WTC11 (cell line): ENCODE data around the gene DDOST. TPM values are rescaled to one million over a fixed set of nuclear protein-coding genes. Genes with fewer than 3 reads are reported as not detected.

ENCODE experiments used
- ATAC-seq: fragments of 200-7000 bp; cut with Tn5 transposase; 2 replicates; pipeline ENCODE4 v1.10.0; 2021; ENCODE audit warnings: mild to moderate bottlenecking, moderate library complexity
- CTCF ChIA-PET: fragments of 300-600 bp; sonication (Branson Sonifier 250); formaldehyde crosslinking; loops from one replicate; lab custom pipeline; 2021; ENCODE audit warnings: antibody characterized with exemption; lab: Charles Lee
- POLR2A ChIA-PET: fragments of 350-600 bp; sonication (Branson Sonifier 250); formaldehyde crosslinking; loops from one replicate; lab custom pipeline; 2021; ENCODE audit warnings: antibody characterized with exemption; lab: Charles Lee
- DNase-seq: peaks from one replicate; pipeline ENCODE4 v3.0.0; 2021; ENCODE audit warnings: low spot score
- H3K27ac Mint-ChIP-seq: 2 replicates; pipeline ENCODE4 v1.8.0; 2021; ENCODE audit warnings: mixed read lengths
- H3K27me3 Mint-ChIP-seq: 2 replicates; pipeline ENCODE4 v1.8.0; 2021; ENCODE audit warnings: low read depth, mild to moderate bottlenecking, moderate library complexity, mixed read lengths
- H3K36me3 Mint-ChIP-seq: 2 replicates; pipeline ENCODE4 v1.8.0; 2021; ENCODE audit warnings: mixed read lengths
- H3K4me1 Mint-ChIP-seq: 2 replicates; pipeline ENCODE4 v1.8.0; 2022; ENCODE audit warnings: mixed read lengths
- H3K4me3 Mint-ChIP-seq: 2 replicates; pipeline ENCODE4 v1.8.0; 2021; ENCODE audit warnings: mild to moderate bottlenecking, moderate library complexity, mixed read lengths
- H3K9me3 Mint-ChIP-seq: 2 replicates; pipeline ENCODE4 v1.8.0; 2021; ENCODE audit warnings: mixed read lengths
- EMX1 ChIP-seq: fragments of 250-450 bp; sonication (Bioruptor Pico); IDR thresholded peaks from 2 replicates; pipeline ENCODE4 v1.8.0; 2021; ENCODE audit warnings: mild to moderate bottlenecking
- ESRRA ChIP-seq: sonication (generic); formaldehyde crosslinking; IDR thresholded peaks from 2 replicates; pipeline ENCODE4 v1.8.1; 2022; ENCODE audit warnings: mild to moderate bottlenecking, missing genetic modification reagents, borderline replicate concordance
- GABPB1 ChIP-seq: sonication (generic); formaldehyde crosslinking; IDR thresholded peaks from 2 replicates; pipeline ENCODE4 v1.8.1; 2023; ENCODE audit warnings: mild to moderate bottlenecking, missing genetic modification reagents
- IRF2 ChIP-seq: sonication (generic); formaldehyde crosslinking; IDR thresholded peaks from 2 replicates; pipeline ENCODE4 v1.8.0; 2022; ENCODE audit warnings: low read depth, missing genetic modification reagents, borderline replicate concordance
- JUN ChIP-seq: sonication (generic); formaldehyde crosslinking; IDR thresholded peaks from 2 replicates; pipeline ENCODE4 v1.8.0; 2023; ENCODE audit warnings: mild to moderate bottlenecking, missing genetic modification reagents
- NR1H2 ChIP-seq: sonication (generic); formaldehyde crosslinking; IDR thresholded peaks from 2 replicates; pipeline ENCODE4 v1.9.0; 2021; ENCODE audit warnings: mild to moderate bottlenecking, moderate library complexity, missing genetic modification reagents
- NR2C2 ChIP-seq: sonication (generic); formaldehyde crosslinking; IDR thresholded peaks from 2 replicates; pipeline ENCODE4 v1.8.0; 2022; ENCODE audit warnings: mild to moderate bottlenecking, missing genetic modification reagents
- OVOL2 ChIP-seq: fragments of 250-450 bp; sonication (Bioruptor Pico); IDR thresholded peaks from 2 replicates; pipeline ENCODE4 v1.9.0; 2021; ENCODE audit warnings: mild to moderate bottlenecking, borderline replicate concordance
- SMAD4 ChIP-seq: sonication (generic); formaldehyde crosslinking; IDR thresholded peaks from 2 replicates; pipeline ENCODE4 v1.8.0; 2022; ENCODE audit warnings: mild to moderate bottlenecking, missing genetic modification reagents
- TP53 ChIP-seq: sonication (generic); formaldehyde crosslinking; IDR thresholded peaks from 2 replicates; pipeline ENCODE4 v1.8.1; 2023; ENCODE audit warnings: mild to moderate bottlenecking, missing genetic modification reagents
- ZBTB21 ChIP-seq: sonication (generic); formaldehyde crosslinking; IDR thresholded peaks from 2 replicates; pipeline ENCODE4 v1.8.1; 2023; ENCODE audit warnings: mild to moderate bottlenecking, missing genetic modification reagents, borderline replicate concordance
- ZNF121 ChIP-seq: sonication (generic); formaldehyde crosslinking; IDR thresholded peaks from 2 replicates; pipeline ENCODE4 v1.8.0; 2023; ENCODE audit warnings: missing genetic modification reagents
- ZNF219 ChIP-seq: sonication (generic); formaldehyde crosslinking; IDR thresholded peaks from 2 replicates; pipeline ENCODE4 v1.8.0; 2023; ENCODE audit warnings: missing genetic modification reagents, mild to moderate bottlenecking, borderline replicate concordance
- ZNF396 ChIP-seq: fragments of 250-450 bp; sonication (Bioruptor Pico); IDR thresholded peaks from 2 replicates; pipeline ENCODE4 v1.8.0; 2021; ENCODE audit warnings: mild to moderate bottlenecking, moderate library complexity, borderline replicate concordance
- ZNF416 ChIP-seq: fragments of 250-450 bp; sonication (Bioruptor Pico); IDR thresholded peaks from 2 replicates; pipeline ENCODE4 v1.9.0; 2021; ENCODE audit warnings: mild to moderate bottlenecking, inconsistent platforms
- total RNA-seq: library from RNA; stranded (reverse); gene quantifications from 3 replicates; pipeline ENCODE4 v1.2.3, GENCODE V29; 2021
- TF ChIP-seq, protein P1 (sequence below): fragments of 250-450 bp; sonication (Bioruptor Pico); IDR thresholded peaks from 2 replicates; pipeline ENCODE4 v1.9.0; 2021; ENCODE audit warnings: mild to moderate bottlenecking
- TF ChIP-seq, protein P2 (sequence below): sonication (generic); formaldehyde crosslinking; conservative IDR thresholded peaks from 2 replicates; pipeline ENCODE4 v1.8.1; 2022; ENCODE audit warnings: mild to moderate bottlenecking, missing genetic modification reagents
- TF ChIP-seq, protein P3 (sequence below): sonication (generic); formaldehyde crosslinking; IDR thresholded peaks from 2 replicates; pipeline ENCODE4 v1.8.1; 2023; ENCODE audit warnings: mild to moderate bottlenecking, missing genetic modification reagents, moderate library complexity
- TF ChIP-seq, protein P4 (sequence below): sonication (generic); formaldehyde crosslinking; IDR thresholded peaks from 2 replicates; pipeline ENCODE4 v1.8.1; 2023; ENCODE audit warnings: mild to moderate bottlenecking, missing genetic modification reagents, moderate library complexity
- TF ChIP-seq, protein P5 (sequence below): sonication (generic); formaldehyde crosslinking; IDR thresholded peaks from 2 replicates; pipeline ENCODE4 v1.8.1; 2022; ENCODE audit warnings: low read depth, mild to moderate bottlenecking, moderate library complexity, missing genetic modification reagents, borderline replicate concordance
- TF ChIP-seq, protein P6 (sequence below): fragments of 250-450 bp; sonication (Bioruptor Pico); IDR thresholded peaks from 2 replicates; pipeline ENCODE4 v1.9.0; 2021; ENCODE audit warnings: mild to moderate bottlenecking
- TF ChIP-seq, protein P7 (sequence below): sonication (generic); formaldehyde crosslinking; IDR thresholded peaks from 2 replicates; pipeline ENCODE4 v1.8.0; 2023; ENCODE audit warnings: missing genetic modification reagents, mild to moderate bottlenecking, borderline replicate concordance

DDOST gene
- total RNA-seq, 1 experiment from 2014 or later = 300 TPM

DNA sequence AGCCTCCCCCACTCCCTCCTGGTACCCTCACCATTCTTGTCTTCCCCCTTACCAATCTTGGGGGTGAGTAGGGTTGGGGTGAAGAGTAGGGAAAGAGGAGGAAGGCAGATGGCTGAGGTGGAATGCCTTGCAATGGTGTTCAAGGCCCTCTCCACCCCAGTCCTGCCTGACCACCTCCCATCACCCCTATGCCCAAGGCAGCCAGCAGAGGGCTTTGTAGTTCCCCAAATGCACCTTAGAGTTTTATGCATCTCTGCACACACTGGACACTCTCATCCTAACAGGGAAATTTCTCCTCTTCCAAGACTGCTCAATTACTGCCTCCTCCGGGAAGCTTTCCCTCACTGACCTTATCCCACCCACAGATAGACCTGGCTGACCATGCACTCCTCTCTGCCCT is 41.2 kb upstream of the DDOST start:
- ATAC-seq = no peak; the same call in 1 of the 2 replicates
- DNase-seq = no peak
- Mint-ChIP-seq H3K27ac (no peak overlapping the region), H3K4me3 (no peak overlapping the region), H3K27me3 (no peaks in the 10 kb centered on the region; the same call in 1 of the 2 replicates), H3K4me1 (peaks cover under 1% of the 10 kb centered on the region; the same call in 1 of the 2 replicates), H3K36me3 (peaks cover 2% of the 10 kb centered on the region; the same call in 1 of the 2 replicates), H3K9me3 (no peaks in the 10 kb centered on the region)
- POLR2A ChIA-PET = no interaction called here
- CTCF ChIA-PET = interaction anchor here (0.7 to 1.4 kb wide), 2 partner anchors 84 to 493 kb away, joined by 4 to 5 read pairs; partner anchors contain the start of gene HP1BP3
- TF ChIP-seq ESRRA (CRISPR knock-in tag) (no peak), OVOL2 (no peak), SMAD4 (CRISPR knock-in tag) (no peak), IRF2 (CRISPR knock-in tag) (no peak), ZNF416 (CRISPR knock-in tag) (no peak), GABPB1 (no peak), ZNF219 (no peak), ZNF121 (CRISPR knock-in tag) (no peak)
- TF ChIP-seq, protein P1, sequence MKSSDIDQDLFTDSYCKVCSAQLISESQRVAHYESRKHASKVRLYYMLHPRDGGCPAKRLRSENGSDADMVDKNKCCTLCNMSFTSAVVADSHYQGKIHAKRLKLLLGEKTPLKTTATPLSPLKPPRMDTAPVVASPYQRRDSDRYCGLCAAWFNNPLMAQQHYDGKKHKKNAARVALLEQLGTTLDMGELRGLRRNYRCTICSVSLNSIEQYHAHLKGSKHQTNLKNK (CRISPR knock-in tag) = no peak
- TF ChIP-seq, protein P2, sequence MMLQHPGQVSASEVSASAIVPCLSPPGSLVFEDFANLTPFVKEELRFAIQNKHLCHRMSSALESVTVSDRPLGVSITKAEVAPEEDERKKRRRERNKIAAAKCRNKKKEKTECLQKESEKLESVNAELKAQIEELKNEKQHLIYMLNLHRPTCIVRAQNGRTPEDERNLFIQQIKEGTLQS (CRISPR knock-in tag) = no peak
- TF ChIP-seq, protein P3, sequence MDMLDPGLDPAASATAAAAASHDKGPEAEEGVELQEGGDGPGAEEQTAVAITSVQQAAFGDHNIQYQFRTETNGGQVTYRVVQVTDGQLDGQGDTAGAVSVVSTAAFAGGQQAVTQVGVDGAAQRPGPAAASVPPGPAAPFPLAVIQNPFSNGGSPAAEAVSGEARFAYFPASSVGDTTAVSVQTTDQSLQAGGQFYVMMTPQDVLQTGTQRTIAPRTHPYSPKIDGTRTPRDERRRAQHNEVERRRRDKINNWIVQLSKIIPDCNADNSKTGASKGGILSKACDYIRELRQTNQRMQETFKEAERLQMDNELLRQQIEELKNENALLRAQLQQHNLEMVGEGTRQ (CRISPR knock-in tag) = no peak
- TF ChIP-seq, all 79 proteins: peak for 0

DNA sequence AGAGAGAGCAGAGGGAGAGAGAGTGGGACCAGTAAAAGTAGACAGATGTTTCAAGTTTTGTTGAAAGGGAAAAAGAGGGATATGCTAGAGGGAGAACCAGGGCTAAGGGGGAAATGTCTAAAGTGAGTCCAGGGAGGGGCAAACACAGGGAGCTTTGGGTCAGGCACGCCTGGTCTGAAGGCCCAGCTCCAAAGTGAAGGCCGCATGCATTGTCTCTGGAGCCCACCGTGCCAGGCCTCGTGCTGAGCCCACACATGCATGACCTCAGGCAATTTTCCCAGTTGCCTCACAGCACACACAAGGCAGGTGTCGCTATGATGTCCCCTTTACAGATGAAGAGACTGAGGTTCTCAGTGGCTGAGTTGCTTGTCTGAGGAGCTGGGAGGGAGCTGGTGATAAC is 40.7 kb upstream of the DDOST start:
- TF ChIP-seq, protein P4, sequence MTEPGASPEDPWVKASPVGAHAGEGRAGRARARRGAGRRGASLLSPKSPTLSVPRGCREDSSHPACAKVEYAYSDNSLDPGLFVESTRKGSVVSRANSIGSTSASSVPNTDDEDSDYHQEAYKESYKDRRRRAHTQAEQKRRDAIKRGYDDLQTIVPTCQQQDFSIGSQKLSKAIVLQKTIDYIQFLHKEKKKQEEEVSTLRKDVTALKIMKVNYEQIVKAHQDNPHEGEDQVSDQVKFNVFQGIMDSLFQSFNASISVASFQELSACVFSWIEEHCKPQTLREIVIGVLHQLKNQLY (CRISPR knock-in tag) = no peak
- TF ChIP-seq, protein P5, sequence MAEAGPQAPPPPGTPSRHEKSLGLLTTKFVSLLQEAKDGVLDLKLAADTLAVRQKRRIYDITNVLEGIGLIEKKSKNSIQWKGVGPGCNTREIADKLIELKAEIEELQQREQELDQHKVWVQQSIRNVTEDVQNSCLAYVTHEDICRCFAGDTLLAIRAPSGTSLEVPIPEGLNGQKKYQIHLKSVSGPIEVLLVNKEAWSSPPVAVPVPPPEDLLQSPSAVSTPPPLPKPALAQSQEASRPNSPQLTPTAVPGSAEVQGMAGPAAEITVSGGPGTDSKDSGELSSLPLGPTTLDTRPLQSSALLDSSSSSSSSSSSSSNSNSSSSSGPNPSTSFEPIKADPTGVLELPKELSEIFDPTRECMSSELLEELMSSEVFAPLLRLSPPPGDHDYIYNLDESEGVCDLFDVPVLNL (CRISPR knock-in tag) = no peak
- TF ChIP-seq EMX1 (CRISPR knock-in tag) (no peak), NR1H2 (no peak), NR2C2 (CRISPR knock-in tag) (no peak), JUN (no peak), SMAD4 (CRISPR knock-in tag) (no peak), ZBTB21 (no peak), TP53 (no peak), ZNF396 (CRISPR knock-in tag) (no peak)
- TF ChIP-seq, protein P2 (CRISPR knock-in tag) = no peak
- TF ChIP-seq, protein P6, sequence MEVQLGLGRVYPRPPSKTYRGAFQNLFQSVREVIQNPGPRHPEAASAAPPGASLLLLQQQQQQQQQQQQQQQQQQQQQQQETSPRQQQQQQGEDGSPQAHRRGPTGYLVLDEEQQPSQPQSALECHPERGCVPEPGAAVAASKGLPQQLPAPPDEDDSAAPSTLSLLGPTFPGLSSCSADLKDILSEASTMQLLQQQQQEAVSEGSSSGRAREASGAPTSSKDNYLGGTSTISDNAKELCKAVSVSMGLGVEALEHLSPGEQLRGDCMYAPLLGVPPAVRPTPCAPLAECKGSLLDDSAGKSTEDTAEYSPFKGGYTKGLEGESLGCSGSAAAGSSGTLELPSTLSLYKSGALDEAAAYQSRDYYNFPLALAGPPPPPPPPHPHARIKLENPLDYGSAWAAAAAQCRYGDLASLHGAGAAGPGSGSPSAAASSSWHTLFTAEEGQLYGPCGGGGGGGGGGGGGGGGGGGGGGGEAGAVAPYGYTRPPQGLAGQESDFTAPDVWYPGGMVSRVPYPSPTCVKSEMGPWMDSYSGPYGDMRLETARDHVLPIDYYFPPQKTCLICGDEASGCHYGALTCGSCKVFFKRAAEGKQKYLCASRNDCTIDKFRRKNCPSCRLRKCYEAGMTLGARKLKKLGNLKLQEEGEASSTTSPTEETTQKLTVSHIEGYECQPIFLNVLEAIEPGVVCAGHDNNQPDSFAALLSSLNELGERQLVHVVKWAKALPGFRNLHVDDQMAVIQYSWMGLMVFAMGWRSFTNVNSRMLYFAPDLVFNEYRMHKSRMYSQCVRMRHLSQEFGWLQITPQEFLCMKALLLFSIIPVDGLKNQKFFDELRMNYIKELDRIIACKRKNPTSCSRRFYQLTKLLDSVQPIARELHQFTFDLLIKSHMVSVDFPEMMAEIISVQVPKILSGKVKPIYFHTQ (CRISPR knock-in tag) = no peak
- TF ChIP-seq, protein P7, sequence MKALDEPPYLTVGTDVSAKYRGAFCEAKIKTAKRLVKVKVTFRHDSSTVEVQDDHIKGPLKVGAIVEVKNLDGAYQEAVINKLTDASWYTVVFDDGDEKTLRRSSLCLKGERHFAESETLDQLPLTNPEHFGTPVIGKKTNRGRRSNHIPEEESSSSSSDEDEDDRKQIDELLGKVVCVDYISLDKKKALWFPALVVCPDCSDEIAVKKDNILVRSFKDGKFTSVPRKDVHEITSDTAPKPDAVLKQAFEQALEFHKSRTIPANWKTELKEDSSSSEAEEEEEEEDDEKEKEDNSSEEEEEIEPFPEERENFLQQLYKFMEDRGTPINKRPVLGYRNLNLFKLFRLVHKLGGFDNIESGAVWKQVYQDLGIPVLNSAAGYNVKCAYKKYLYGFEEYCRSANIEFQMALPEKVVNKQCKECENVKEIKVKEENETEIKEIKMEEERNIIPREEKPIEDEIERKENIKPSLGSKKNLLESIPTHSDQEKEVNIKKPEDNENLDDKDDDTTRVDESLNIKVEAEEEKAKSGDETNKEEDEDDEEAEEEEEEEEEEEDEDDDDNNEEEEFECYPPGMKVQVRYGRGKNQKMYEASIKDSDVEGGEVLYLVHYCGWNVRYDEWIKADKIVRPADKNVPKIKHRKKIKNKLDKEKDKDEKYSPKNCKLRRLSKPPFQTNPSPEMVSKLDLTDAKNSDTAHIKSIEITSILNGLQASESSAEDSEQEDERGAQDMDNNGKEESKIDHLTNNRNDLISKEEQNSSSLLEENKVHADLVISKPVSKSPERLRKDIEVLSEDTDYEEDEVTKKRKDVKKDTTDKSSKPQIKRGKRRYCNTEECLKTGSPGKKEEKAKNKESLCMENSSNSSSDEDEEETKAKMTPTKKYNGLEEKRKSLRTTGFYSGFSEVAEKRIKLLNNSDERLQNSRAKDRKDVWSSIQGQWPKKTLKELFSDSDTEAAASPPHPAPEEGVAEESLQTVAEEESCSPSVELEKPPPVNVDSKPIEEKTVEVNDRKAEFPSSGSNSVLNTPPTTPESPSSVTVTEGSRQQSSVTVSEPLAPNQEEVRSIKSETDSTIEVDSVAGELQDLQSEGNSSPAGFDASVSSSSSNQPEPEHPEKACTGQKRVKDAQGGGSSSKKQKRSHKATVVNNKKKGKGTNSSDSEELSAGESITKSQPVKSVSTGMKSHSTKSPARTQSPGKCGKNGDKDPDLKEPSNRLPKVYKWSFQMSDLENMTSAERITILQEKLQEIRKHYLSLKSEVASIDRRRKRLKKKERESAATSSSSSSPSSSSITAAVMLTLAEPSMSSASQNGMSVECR (CRISPR knock-in tag) = no peak
- peaks cover 6% of the 10 kb centered on the region for H3K4me1 Mint-ChIP-seq
- ChIA-PET POLR2A (no interaction called here), CTCF (interaction anchor here (0.7 to 1.4 kb wide), 2 partner anchors 85 to 493 kb away, joined by 4 to 5 read pairs; partner anchors contain the start of gene HP1BP3)
- no peak overlapping the region for H3K4me3 Mint-ChIP-seq
- ATAC-seq (no peak), DNase-seq (no peak)
- H3K27me3 Mint-ChIP-seq = no peaks in the 10 kb centered on the region; the same call in 1 of the 2 replicates
- H3K9me3 Mint-ChIP-seq = no peaks in the 10 kb centered on the region
- no peak overlapping the region for H3K27ac Mint-ChIP-seq
- H3K36me3 Mint-ChIP-seq = no peaks in the 10 kb centered on the region
